Skeletal muscle satellite cell (primary cell): Measurements from ENCODE around the gene SPIN2A. TPM values are rescaled to one million over a fixed set of nuclear protein-coding genes. Genes with fewer than 3 reads are reported as not detected.
"Not testable (repeated sequence)": the region's sequence is repeated elsewhere in the genome, so short reads cannot be mapped to it uniquely, and the experiment has no call there.

Source experiments
- H3K27me3 ChIP-seq: 2 replicates; pipeline ENCODE4 v1.7.0; 2013; ENCODE audit warnings: low read length; ENCODE audit not compliant: control insufficient read depth, insufficient read depth
- H3K36me3 ChIP-seq: 2 replicates; pipeline ENCODE4 v1.7.0; 2013; ENCODE audit warnings: mild to moderate bottlenecking, control low read depth, low read length; ENCODE audit not compliant: insufficient read depth
- H3K4me1 ChIP-seq: 2 replicates; pipeline ENCODE4 v1.7.0; 2013; ENCODE audit warnings: low read length; ENCODE audit not compliant: control insufficient read depth, insufficient read depth
- H3K4me2 ChIP-seq: 2 replicates; pipeline ENCODE4 v1.7.0; 2013; ENCODE audit warnings: mild to moderate bottlenecking, low read length
- H3K4me3 ChIP-seq: 2 replicates; pipeline ENCODE4 v1.7.0; 2013; ENCODE audit warnings: low read length
- H3K9ac ChIP-seq: 2 replicates; pipeline ENCODE4 v1.7.0; 2013; ENCODE audit warnings: mild to moderate bottlenecking, low read depth, low read length, moderate library complexity
- H3K9me3 ChIP-seq: replicated peaks from 2 replicates; pipeline ENCODE4 v1.7.0; 2013; ENCODE audit warnings: mild to moderate bottlenecking, control low read depth, low read length
- total RNA-seq: library from RNA; depleted of rRNA; stranded (reverse); fragments of >200 nt; gene quantifications from 2 replicates; pipeline ENCODE4 v1.2.3, GENCODE V29; 2012; rRNA removed

Gene SPIN2A
- 0.22 and 0.51 TPM in 2 replicates for total RNA-seq

- not testable (repeated sequence) for H3K4me1 ChIP-seq, H3K9ac ChIP-seq, H3K27me3 ChIP-seq, H3K36me3 ChIP-seq, H3K9me3 ChIP-seq, H3K4me3 ChIP-seq
- H3K4me2 ChIP-seq = peak within 1 kb of the TSS; percentile 13
Observed at GRCh38 chrX:57137073-57137472, at the start of gene SPIN2A. Gene SPIN2A (minus strand): TSS chrX:57137397. CDS start chrX:57136597, 800 bp downstream.

- no peaks in the 10 kb centered on the region for H3K4me1 ChIP-seq
- H3K9ac ChIP-seq = no peak overlapping the region
- no peaks in the 10 kb centered on the region for H3K36me3 ChIP-seq
- no peaks in the 10 kb centered on the region for H3K27me3 ChIP-seq
- H3K9me3 ChIP-seq = no peaks in the 10 kb centered on the region
- no peak overlapping the region for H3K4me2 ChIP-seq
- no peak overlapping the region for H3K4me3 ChIP-seq
Observed at GRCh38 chrX:57178605-57179004, 41.4 kb upstream of the SPIN2A start.

- no peaks in the 10 kb centered on the region for H3K36me3 ChIP-seq
- no peaks in the 10 kb centered on the region for H3K4me1 ChIP-seq
- H3K4me3 ChIP-seq = no peak overlapping the region
- H3K9me3 ChIP-seq = no peaks in the 10 kb centered on the region
- H3K27me3 ChIP-seq = no peaks in the 10 kb centered on the region
- no peak overlapping the region for H3K9ac ChIP-seq
- no peak overlapping the region for H3K4me2 ChIP-seq
Observed at GRCh38 chrX:57177070-57177469, 39.9 kb upstream of the SPIN2A start.

- Histone ChIP-seq H3K4me3 (no peak overlapping the region), H3K4me2 (no peak overlapping the region), H3K9ac (no peak overlapping the region), H3K27me3 (no peaks in the 10 kb centered on the region), H3K4me1 (no peaks in the 10 kb centered on the region), H3K36me3 (no peaks in the 10 kb centered on the region), H3K9me3 (no peaks in the 10 kb centered on the region)
Observed at GRCh38 chrX:57172544-57172943, 35.3 kb upstream of the SPIN2A start.

- Histone ChIP-seq H3K9ac (no peak overlapping the region), H3K27me3 (no peaks in the 10 kb centered on the region), H3K36me3 (no peaks in the 10 kb centered on the region), H3K4me3 (no peak overlapping the region), H3K4me2 (no peak overlapping the region), H3K9me3 (no peaks in the 10 kb centered on the region), H3K4me1 (no peaks in the 10 kb centered on the region)
Observed at GRCh38 chrX:57156397-57157049, 19.3 kb upstream of the SPIN2A start.

GRCh38 chrX:57155171-57155570 lies 18.0 kb upstream of the SPIN2A start:
- Histone ChIP-seq H3K9ac (no peak overlapping the region), H3K4me1 (no peaks in the 10 kb centered on the region), H3K27me3 (no peaks in the 10 kb centered on the region)

GRCh38 chrX:57152222-57152621 lies 15.0 kb upstream of the SPIN2A start:
- not testable (repeated sequence) for H3K4me2 ChIP-seq, H3K9ac ChIP-seq, H3K4me1 ChIP-seq, H3K4me3 ChIP-seq, H3K36me3 ChIP-seq, H3K27me3 ChIP-seq, H3K9me3 ChIP-seq

More at GRCh38 chrX:57155171-57155570, 18.0 kb upstream of the SPIN2A start:
- no peak overlapping the region for H3K4me2 ChIP-seq
- no peaks in the 10 kb centered on the region for H3K9me3 ChIP-seq
- no peaks in the 10 kb centered on the region for H3K36me3 ChIP-seq
- H3K4me3 ChIP-seq = no peak overlapping the region

GRCh38 chrX:57138674-57139073 lies 1.5 kb upstream of the SPIN2A start:
- Histone ChIP-seq H3K27me3 (no peaks in the 10 kb centered on the region), H3K9ac (no peak overlapping the region), H3K4me2 (no peak overlapping the region), H3K4me3 (no peak overlapping the region), H3K36me3 (no peaks in the 10 kb centered on the region), H3K4me1 (no peaks in the 10 kb centered on the region), H3K9me3 (no peaks in the 10 kb centered on the region)

- no peaks in the 10 kb centered on the region for H3K4me1 ChIP-seq
- no peaks in the 10 kb centered on the region for H3K27me3 ChIP-seq
- peak overlapping the region; percentile 13 for H3K4me2 ChIP-seq
- no peaks in the 10 kb centered on the region for H3K36me3 ChIP-seq
- no peak overlapping the region for H3K4me3 ChIP-seq
- H3K9me3 ChIP-seq = no peaks in the 10 kb centered on the region
- no peak overlapping the region for H3K9ac ChIP-seq
Observed at GRCh38 chrX:57137501-57137900, 304 bp upstream of the SPIN2A start.

GRCh38 chrX:57136589-57136988 lies 608 bp downstream of the SPIN2A start:
- H3K4me1 ChIP-seq, H3K4me2 ChIP-seq, H3K9me3 ChIP-seq, H3K36me3 ChIP-seq, H3K4me3 ChIP-seq, H3K27me3 ChIP-seq, H3K9ac ChIP-seq: not testable (repeated sequence)

- no peaks in the 10 kb centered on the region for H3K27me3 ChIP-seq
- no peak overlapping the region for H3K4me3 ChIP-seq
- H3K9ac ChIP-seq = no peak overlapping the region
- no peaks in the 10 kb centered on the region for H3K4me1 ChIP-seq
- H3K4me2 ChIP-seq = no peak overlapping the region
- no peaks in the 10 kb centered on the region for H3K36me3 ChIP-seq
- H3K9me3 ChIP-seq = no peaks in the 10 kb centered on the region
Observed at GRCh38 chrX:57135287-57135686, 1.9 kb downstream of the SPIN2A start.

GRCh38 chrX:57134702-57135101 lies 2.5 kb downstream of the SPIN2A start:
- Histone ChIP-seq H3K9me3 (no peaks in the 10 kb centered on the region), H3K9ac (no peak overlapping the region), H3K4me3 (no peak overlapping the region), H3K4me2 (no peak overlapping the region), H3K27me3 (no peaks in the 10 kb centered on the region), H3K4me1 (no peaks in the 10 kb centered on the region), H3K36me3 (no peaks in the 10 kb centered on the region)
